IMR-90 (cell line): ENCODE measurements around the gene ERG28. TPM values are rescaled to one million over a fixed set of nuclear protein-coding genes. Genes with fewer than 3 reads are reported as not detected.

Experiments used
- ATAC-seq: fragments of 200-7000 bp; cut with Tn5 transposase; 2 replicates; pipeline ENCODE4 v1.9.1; 2020; ENCODE audit warnings: low read depth, mild to moderate bottlenecking, moderate library complexity
- BruUV-seq: library from RNA; stranded (reverse); fragments of 400-500 nt; replicated peaks from 2 replicates; lab custom pipeline; 2021; lab: Mats Ljungman, UMichigan
- CTCF ChIA-PET: fragments of 300-600 bp; formaldehyde crosslinking; extraction: SDS; loops from one replicate; lab custom pipeline; 2021; ENCODE audit warnings: antibody characterized with exemption; lab: Yijun Ruan, JAX
- POLR2A ChIA-PET: fragments of 300-600 bp; sonication (Branson Sonifier 250); formaldehyde crosslinking; loops from one replicate; lab custom pipeline; 2022; ENCODE audit warnings: antibody characterized with exemption; ENCODE audit not compliant: unreplicated experiment; lab: Charles Lee
- DNase-seq: peaks from one replicate; pipeline ENCODE4 v3.0.0; 2013
- H2AFZ ChIP-seq: replicated peaks from 2 replicates; pipeline ENCODE3; 2013; ENCODE audit warnings: low read length, mild to moderate bottlenecking; ENCODE audit not compliant: poor library complexity
- H2AK5ac ChIP-seq: 2 replicates; pipeline ENCODE4 v1.6.1; 2013; ENCODE audit warnings: low read depth, low read length, inconsistent platforms
- H2AK9ac ChIP-seq: replicated peaks from 2 replicates; pipeline ENCODE3; 2013; ENCODE audit warnings: mild to moderate bottlenecking, low read depth, low read length, moderate library complexity; ENCODE audit not compliant: poor library complexity
- H2BK120ac ChIP-seq: 2 replicates; pipeline ENCODE4 v1.6.1; 2013; ENCODE audit warnings: low read depth, low read length, inconsistent platforms
- H2BK15ac ChIP-seq: 3 replicates; pipeline ENCODE4 v1.6.1; 2013; ENCODE audit warnings: low read depth, low read length, inconsistent platforms
- H2BK20ac ChIP-seq: 2 replicates; pipeline ENCODE4 v1.6.1; 2013; ENCODE audit warnings: low read depth, mild to moderate bottlenecking, inconsistent platforms, low read length, moderate library complexity
- H2BK5ac ChIP-seq: 2 replicates; pipeline ENCODE4 v1.6.1; 2013; ENCODE audit warnings: mild to moderate bottlenecking, low read depth, low read length, inconsistent platforms; ENCODE audit not compliant: poor library complexity, severe bottlenecking
- H3K14ac ChIP-seq: replicated peaks from 2 replicates; pipeline ENCODE4 v1.6.1; 2013; ENCODE audit warnings: low read depth, low read length, inconsistent platforms
- H3K18ac ChIP-seq: 2 replicates; pipeline ENCODE4 v1.6.1; 2013; ENCODE audit warnings: low read depth, low read length, control low read depth
- H3K23ac ChIP-seq: 2 replicates; pipeline ENCODE4 v1.6.1; 2013; ENCODE audit warnings: low read depth, low read length, inconsistent platforms
- H3K27ac ChIP-seq: 2 replicates; pipeline ENCODE4 v1.5.1; 2013; ENCODE audit warnings: mild to moderate bottlenecking, control low read depth, low read length; ENCODE audit not compliant: insufficient read depth
- H3K27me3 ChIP-seq: 2 replicates; pipeline ENCODE4 v1.6.1; 2013; ENCODE audit warnings: low read length; ENCODE audit not compliant: control insufficient read depth, insufficient read depth
- H3K36me3 ChIP-seq: 2 replicates; pipeline ENCODE4 v1.6.1; 2013; ENCODE audit warnings: low read length, mixed read lengths; ENCODE audit not compliant: control insufficient read depth, insufficient read depth
- H3K4ac ChIP-seq: 2 replicates; pipeline ENCODE4 v1.6.1; 2013; ENCODE audit warnings: low read depth, low read length, inconsistent platforms
- H3K4me1 ChIP-seq: 2 replicates; pipeline ENCODE4 v1.6.1; 2013; ENCODE audit warnings: low read length, mixed read lengths; ENCODE audit not compliant: control insufficient read depth, insufficient read depth
- H3K4me2 ChIP-seq: 2 replicates; pipeline ENCODE4 v1.6.1; 2013; ENCODE audit warnings: low read depth, mild to moderate bottlenecking, control low read depth, low read length, moderate library complexity
- H3K4me3 ChIP-seq: 2 replicates; pipeline ENCODE4 v1.5.1; 2013; ENCODE audit warnings: low read depth, mild to moderate bottlenecking, control low read depth, low read length, moderate library complexity; ENCODE audit not compliant: insufficient read depth
- H3K56ac ChIP-seq: 2 replicates; pipeline ENCODE4 v1.6.1; 2013; ENCODE audit warnings: low read length, inconsistent platforms; ENCODE audit not compliant: insufficient read depth; ENCODE audit errors: extremely low read depth
- H3K79me1 ChIP-seq, 2 experiments: 2 replicates each; pipeline ENCODE4 v1.6.1; 2013; ENCODE audit warnings: low read length in 2 of 2, inconsistent platforms in 1 of 2, low read depth in 1 of 2
- H3K9ac ChIP-seq: 2 replicates; pipeline ENCODE4 v1.6.1; 2013; ENCODE audit warnings: low read depth, low read length, control low read depth
- H3K9me1 ChIP-seq: 2 replicates; pipeline ENCODE4 v1.6.1; 2013; ENCODE audit warnings: low read length, inconsistent platforms; ENCODE audit not compliant: insufficient read depth
- H3K9me3 ChIP-seq: 2 replicates; pipeline ENCODE4 v1.6.1; 2013; ENCODE audit warnings: low read length; ENCODE audit not compliant: control insufficient read depth, insufficient read depth
- H4K20me1 ChIP-seq: 2 replicates; pipeline ENCODE4 v1.6.1; 2013; ENCODE audit warnings: low read length, inconsistent platforms; ENCODE audit not compliant: insufficient read depth
- H4K5ac ChIP-seq: 2 replicates; pipeline ENCODE4 v1.6.1; 2013; ENCODE audit warnings: mild to moderate bottlenecking, low read depth, low read length, control low read depth
- H4K8ac ChIP-seq, 2 experiments: 2 replicates each; pipeline ENCODE4 v1.6.1; 2013; ENCODE audit warnings: low read depth in 2 of 2, low read length in 2 of 2, control low read depth in 1 of 2, inconsistent platforms in 1 of 2
- H4K91ac ChIP-seq: 2 replicates; pipeline ENCODE4 v1.6.1; 2013; ENCODE audit warnings: low read depth, low read length, inconsistent platforms; ENCODE audit not compliant: insufficient read depth
- BHLHE40 ChIP-seq: fragments of 150-350 bp; IDR thresholded peaks from 2 replicates; pipeline ENCODE4 v1.6.1; 2016; ENCODE audit warnings: mild to moderate bottlenecking, low read depth, low read length
- CEBPB ChIP-seq: IDR thresholded peaks from 2 replicates; pipeline ENCODE4 v1.6.1; 2012; ENCODE audit warnings: low read depth, low read length, improper control_type of control experiment
- CHD1 ChIP-seq: IDR thresholded peaks from 2 replicates; pipeline ENCODE4 v1.6.1; 2012; ENCODE audit warnings: low read depth, low read length, improper control_type of control experiment
- FOS ChIP-seq: fragments of 150-350 bp; IDR thresholded peaks from 2 replicates; pipeline ENCODE4 v1.6.1; 2016; ENCODE audit warnings: low read depth, low read length
- MAZ ChIP-seq: IDR thresholded peaks from 2 replicates; pipeline ENCODE4 v1.6.1; 2012; ENCODE audit warnings: low read depth, mild to moderate bottlenecking, low read length, improper control_type of control experiment, moderate library complexity, borderline replicate concordance
- MXI1 ChIP-seq: IDR thresholded peaks from 2 replicates; pipeline ENCODE4 v1.6.1; 2012; ENCODE audit warnings: low read depth, mild to moderate bottlenecking, low read length, moderate library complexity, borderline replicate concordance
- POLR2A ChIP-seq: IDR thresholded peaks from 2 replicates; pipeline ENCODE4 v1.6.1; 2012; ENCODE audit warnings: mild to moderate bottlenecking, low read depth, low read length
- RAD21 ChIP-seq: IDR thresholded peaks from 2 replicates; pipeline ENCODE4 v1.6.1; 2012; ENCODE audit warnings: low read length, improper control_type of control experiment
- RCOR1 ChIP-seq: IDR thresholded peaks from 2 replicates; pipeline ENCODE4 v1.6.1; 2012; ENCODE audit warnings: mild to moderate bottlenecking, low read length, improper control_type of control experiment; ENCODE audit not compliant: insufficient replicate concordance
- RFX5 ChIP-seq: IDR thresholded peaks from 2 replicates; pipeline ENCODE4 v1.8.0; 2012; ENCODE audit warnings: low read depth, mild to moderate bottlenecking, low read length, moderate library complexity
- SMC3 ChIP-seq: fragments of 150-350 bp; IDR thresholded peaks from 2 replicates; pipeline ENCODE4 v1.6.1; 2016; ENCODE audit warnings: low read depth, mild to moderate bottlenecking, antibody characterized with exemption, low read length, moderate library complexity
- WGBS, 2 experiments: methylation state at CpG; one replicate each; pipeline versions ENCODE4 v1.1.5 to v1.1.7; 2013; ENCODE audit warnings: missing lambda C conversion rate in 2 of 2; ENCODE audit not compliant: insufficient read length in 1 of 2; ENCODE audit errors: extremely low coverage in 2 of 2; 5-methylcytosine and 5-hydroxymethylcytosine counted together
- dilution Hi-C: fragments of 300-500 bp; cut with HindIII; formaldehyde crosslinking; loops from one replicate; pipeline ENCODE4 v1.14.3; 2018; ENCODE audit warnings: low sequenced_read_pairs; ENCODE audit not compliant: unreplicated experiment
- in situ Hi-C: fragments of 300-500 bp; cut with MboI; formaldehyde crosslinking; loops from 3 replicates; pipeline ENCODE4 v1.14.3; 2019; ENCODE audit warnings: low sequenced_read_pairs, inconsistent platforms, mixed read lengths
- intact Hi-C: fragments of 100-400 bp; cut with micrococcal nuclease; formaldehyde crosslinking; loops from 2 replicates; pipeline ENCODE4 v1.10.0; 2022
- polyA plus RNA-seq, 3 experiments: library from polyadenylated mRNA; depleted of rRNA; stranded (reverse); fragments of >200 nt; gene quantifications; 2 replicates each; pipeline ENCODE4 v1.2.3, GENCODE V29; 2012; ENCODE audit warnings: low replicate concordance in 1 of 3
- total RNA-seq: library from RNA; depleted of rRNA; stranded (reverse); fragments of >200 nt; gene quantifications from 2 replicates; pipeline ENCODE4 v1.2.3, GENCODE V29; 2012
- TF ChIP-seq, protein P1 (sequence below): fragments of 150-350 bp; IDR thresholded peaks from 2 replicates; pipeline ENCODE4 v1.6.1; 2017; ENCODE audit warnings: mild to moderate bottlenecking, antibody characterized with exemption, low read length, low read depth

Gene ERG28
- total and polyA plus RNA-seq, 2 of the 4 experiments (the other 2 are of a cell fraction) = 0.90 to 15.4 TPM

DNA sequence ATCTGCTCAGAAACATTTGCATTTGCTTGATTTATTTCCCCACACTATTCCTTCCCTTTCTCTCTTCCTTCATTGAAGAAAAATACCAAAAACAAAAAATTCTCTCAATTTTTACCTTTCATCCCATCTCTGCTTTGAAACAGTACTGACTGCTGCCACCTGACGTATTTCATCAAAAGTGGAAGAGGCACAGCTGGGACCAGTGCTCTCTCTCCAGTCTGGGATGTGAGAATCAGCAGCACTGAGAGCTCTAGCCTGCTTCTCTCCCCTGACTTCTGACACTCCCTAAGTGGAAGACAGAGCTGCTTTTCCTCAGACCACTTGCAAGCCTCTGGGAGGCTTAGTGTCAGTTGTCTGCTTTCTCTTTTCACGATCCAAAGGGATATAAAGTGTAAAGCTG is 37.2 kb upstream of the ERG28 start:
- ChIA-PET CTCF (interaction anchor here (1.0 to 1.5 kb wide), 3 partner anchors 11 to 282 kb away, joined by 3 to 4 read pairs (median 3); no protein-coding TSS in a partner anchor), POLR2A (no interaction called here)
- Histone ChIP-seq H3K14ac (no peak overlapping the region), H3K27me3 (no peaks in the 10 kb centered on the region), H3K4me3 (no peak overlapping the region), H2BK120ac (no peak overlapping the region), H4K8ac (no peak overlapping the region), H4K91ac (no peak overlapping the region), H3K9me3 (0 out of 2 replicates have a peak, but pooled peaks cover 1% of the 10 kb centered on the region), H3K23ac (no peak overlapping the region), H2BK5ac (no peak overlapping the region), H3K4me1 (peaks cover 2% of the 10 kb centered on the region; the same call in 1 of the 2 replicates), H3K27ac (no peak overlapping the region), H3K4ac (no peak overlapping the region), H3K4me2 (no peak overlapping the region), H2BK20ac (no peak overlapping the region), H4K5ac (no peak overlapping the region), H2BK15ac (no peak overlapping the region), H2AK5ac (no peak overlapping the region), H3K56ac (no peak overlapping the region), H3K36me3 (peaks cover 16% of the 10 kb centered on the region), H3K18ac (no peak overlapping the region), H2AK9ac (no peak overlapping the region), H4K20me1 (no peaks in the 10 kb centered on the region), H2AFZ (no peak overlapping the region), H3K79me1 (no peaks in the 10 kb centered on the region), H3K9me1 (no peaks in the 10 kb centered on the region), H3K9ac (no peak overlapping the region)
- DNase-seq = no peak
- in situ Hi-C loops (no loop called here), dilution Hi-C loops (no loop called here), intact Hi-C loops (no loop called here)
- no CpG with 5 or more reads among the region's 2 CpGs for WGBS, 2 experiments
- no TSS peak for BruUV-seq
- TF ChIP-seq, protein P1, sequence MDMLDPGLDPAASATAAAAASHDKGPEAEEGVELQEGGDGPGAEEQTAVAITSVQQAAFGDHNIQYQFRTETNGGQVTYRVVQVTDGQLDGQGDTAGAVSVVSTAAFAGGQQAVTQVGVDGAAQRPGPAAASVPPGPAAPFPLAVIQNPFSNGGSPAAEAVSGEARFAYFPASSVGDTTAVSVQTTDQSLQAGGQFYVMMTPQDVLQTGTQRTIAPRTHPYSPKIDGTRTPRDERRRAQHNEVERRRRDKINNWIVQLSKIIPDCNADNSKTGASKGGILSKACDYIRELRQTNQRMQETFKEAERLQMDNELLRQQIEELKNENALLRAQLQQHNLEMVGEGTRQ = no peak
- no peak for TF ChIP-seq BHLHE40
- no peak for TF ChIP-seq FOS
- no peak for TF ChIP-seq POLR2A
- TF ChIP-seq RFX5 = no peak
- TF ChIP-seq MAZ = no peak
- TF ChIP-seq CHD1 = no peak
- TF ChIP-seq SMC3 = no peak
- TF ChIP-seq RAD21 = no peak
- TF ChIP-seq MXI1 = no peak
- TF ChIP-seq CEBPB = no peak
- no peak for TF ChIP-seq RCOR1
- ATAC-seq = no peak
